Measurements from ENCODE around the gene STX1A.
"Not testable (repeated sequence)": the region's sequence is repeated elsewhere in the genome, so short reads cannot be mapped to it uniquely, and the experiment has no call there.

The STX1A gene

GRCh38 chr7:73680501-73680900 is 39.0 kb downstream of the STX1A start:
- DNase-seq: no peak

- DNase-seq: no peak
These were observed 39.8 kb downstream of the STX1A start for GRCh38 chr7:73679709-73680108.

GRCh38 chr7:73678862-73679261 is 40.6 kb downstream of the STX1A start:
- DNase-seq: no peak

DNA sequence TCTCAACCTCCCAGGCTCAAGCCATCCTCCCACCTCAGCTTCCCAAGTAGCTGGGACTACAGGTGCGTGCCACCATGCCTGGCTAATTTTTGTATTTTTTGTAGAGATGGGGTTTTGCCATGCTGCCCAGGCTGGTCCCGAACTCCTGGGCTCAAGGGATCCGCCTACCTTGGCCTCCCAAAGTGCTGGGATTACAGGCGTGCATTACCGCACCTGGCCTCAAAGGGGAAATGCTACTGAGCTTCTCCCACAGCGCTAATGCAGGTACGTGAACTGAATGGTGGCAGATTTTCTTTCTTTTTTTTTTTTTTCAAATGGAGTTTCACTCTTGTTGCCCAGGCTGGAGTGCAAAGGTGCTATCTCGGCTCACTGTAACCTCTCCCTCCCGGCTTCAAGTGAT is 43.4 kb downstream of the STX1A start:
- DNase-seq: not testable (repeated sequence)

DNA sequence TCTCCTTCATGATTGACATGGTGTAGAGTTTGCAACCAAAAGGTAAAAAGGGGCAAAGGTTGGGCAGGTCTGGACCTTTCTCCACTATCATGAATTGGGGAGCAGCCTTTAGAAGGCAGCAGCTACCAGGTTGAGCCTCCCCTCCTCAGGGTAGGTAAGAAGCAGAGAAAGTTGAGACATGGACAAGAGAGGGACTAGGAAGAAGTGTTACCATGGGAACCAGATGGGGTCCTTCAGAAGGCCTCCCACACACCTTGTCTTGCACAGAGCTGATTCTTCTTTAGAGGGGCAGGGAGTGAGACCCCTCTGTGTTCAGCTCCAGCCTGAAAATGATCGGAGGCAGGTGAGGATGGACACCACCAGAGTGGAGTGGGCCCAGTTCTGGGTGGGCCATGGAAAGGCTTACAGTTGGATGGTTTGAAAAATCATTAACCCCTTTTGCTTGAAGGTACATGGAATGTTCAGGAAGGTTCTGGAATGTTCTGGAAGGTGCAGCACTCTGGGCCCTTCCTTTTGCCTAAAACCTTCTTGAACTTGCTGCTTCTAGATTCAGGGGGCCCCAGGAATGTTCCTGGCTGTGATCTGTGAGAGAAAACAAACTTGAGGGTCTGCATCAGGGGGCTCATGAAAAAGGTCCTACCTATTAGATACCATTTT is 44.9 kb downstream of the STX1A start:
- no peak for DNase-seq

DNA sequence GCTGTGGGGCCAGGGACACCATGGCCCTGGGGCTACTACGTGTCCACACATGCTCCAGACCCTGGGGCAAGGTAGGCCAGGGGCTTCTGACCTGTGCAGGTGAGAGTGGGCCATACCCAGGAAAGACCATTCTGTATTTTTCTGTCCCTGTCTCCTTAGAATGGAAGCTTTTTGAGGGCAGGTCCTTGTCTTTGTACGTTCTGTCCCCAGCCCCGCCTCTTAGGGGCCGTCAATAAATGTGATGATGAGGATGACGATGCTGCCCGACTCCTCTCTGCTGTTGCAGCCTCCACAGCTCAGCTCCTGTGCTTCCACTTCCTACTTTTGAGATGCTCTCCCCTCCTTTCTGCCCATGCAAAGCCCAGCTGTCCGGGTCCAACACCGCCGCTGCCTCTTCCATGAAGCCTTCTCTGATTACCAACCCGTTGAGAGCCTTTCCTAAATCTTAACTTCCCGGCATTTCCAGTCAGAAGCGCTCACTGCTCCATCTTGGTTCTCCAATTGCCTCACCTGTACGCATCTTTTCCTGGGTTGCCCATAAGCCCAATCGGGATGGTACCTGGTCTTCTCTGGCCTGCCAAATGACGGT is 47.5 kb downstream of the STX1A start:
- no peak for DNase-seq

GRCh38 chr7:73671322-73671661 is 48.2 kb downstream of the STX1A start:
- DNase-seq: no peak

DNA sequence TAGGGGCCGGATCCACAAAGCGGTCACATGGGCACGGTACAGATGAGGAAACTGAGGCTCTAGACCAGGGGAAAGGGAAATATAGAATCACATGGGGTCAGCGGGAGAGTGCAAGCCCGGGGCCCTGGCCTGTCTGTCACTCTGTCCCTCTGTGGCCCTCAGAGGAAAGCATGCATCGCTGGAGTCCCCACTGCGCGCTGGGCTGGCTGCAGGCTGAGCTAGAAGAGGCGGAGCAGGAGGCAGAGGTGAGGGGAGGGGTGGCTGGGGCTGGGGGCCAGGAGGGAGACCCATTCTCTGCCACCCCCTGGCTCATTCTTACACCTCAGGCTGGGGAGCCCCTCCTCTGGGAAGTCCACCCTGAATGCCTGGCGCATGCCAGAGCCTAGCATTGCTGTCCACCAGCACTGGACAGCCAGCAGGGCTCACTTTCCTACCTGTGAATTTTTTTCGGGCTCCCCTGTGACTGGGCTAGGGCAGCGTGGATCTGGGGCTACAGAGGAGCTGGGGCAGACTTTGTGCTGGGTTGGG is 49.5 kb downstream of the STX1A start:
- no peak for DNase-seq

- no peak for DNase-seq
These were observed 50.2 kb downstream of the STX1A start for GRCh38 chr7:73669288-73669701.

DNA sequence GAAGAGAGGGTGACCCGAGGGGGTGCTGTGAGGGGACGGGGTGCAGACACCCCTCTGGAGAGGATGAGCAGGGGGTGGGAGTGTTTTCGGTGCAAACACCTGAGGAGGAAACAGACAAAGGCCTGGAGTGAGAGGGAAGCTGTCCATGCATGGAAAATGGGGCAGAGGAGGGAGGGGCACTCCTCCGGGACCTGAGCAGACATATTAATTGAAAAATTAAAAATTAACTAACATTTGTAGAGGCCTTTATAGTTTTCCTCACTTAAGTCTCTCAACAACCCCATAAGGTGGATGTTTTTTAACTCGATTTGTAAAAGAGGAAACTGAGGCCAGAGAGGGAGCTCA is 50.6 kb downstream of the STX1A start:
- no peak for DNase-seq

GRCh38 chr7:73668103-73668885 is 51.2 kb downstream of the STX1A start:
- peak; percentile 87 for DNase-seq

- DNase-seq: peak; percentile 89
These were observed 51.9 kb downstream of the STX1A start, which contains the start of gene VPS37D for GRCh38 chr7:73667344-73668102. Gene VPS37D (plus strand): TSS chr7:73667831. CDS start chr7:73667959, 128 bp downstream.

DNA sequence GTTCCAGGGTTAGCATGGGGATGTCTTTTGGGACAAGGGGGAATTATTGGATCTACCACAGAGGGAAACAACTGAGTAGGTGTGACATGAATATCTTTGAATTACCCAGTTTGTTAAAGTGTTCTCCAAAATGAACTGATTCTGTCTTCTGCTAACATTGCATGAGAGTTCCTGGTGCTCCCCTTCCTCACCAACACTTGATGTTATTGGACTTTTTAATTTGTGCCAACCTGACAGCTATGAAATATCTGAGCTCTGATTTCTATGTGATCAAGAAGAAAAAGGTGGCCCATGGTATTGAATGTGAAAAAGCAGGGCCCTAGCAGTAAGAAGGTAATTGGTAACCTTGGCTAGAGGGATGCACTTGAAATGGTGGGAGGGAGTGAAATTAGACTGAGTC is 56.4 kb downstream of the STX1A start:
- no peak for DNase-seq

GRCh38 chr7:73660594-73660993 is 58.9 kb downstream of the STX1A start:
- DNase-seq: not testable (repeated sequence)

DNA sequence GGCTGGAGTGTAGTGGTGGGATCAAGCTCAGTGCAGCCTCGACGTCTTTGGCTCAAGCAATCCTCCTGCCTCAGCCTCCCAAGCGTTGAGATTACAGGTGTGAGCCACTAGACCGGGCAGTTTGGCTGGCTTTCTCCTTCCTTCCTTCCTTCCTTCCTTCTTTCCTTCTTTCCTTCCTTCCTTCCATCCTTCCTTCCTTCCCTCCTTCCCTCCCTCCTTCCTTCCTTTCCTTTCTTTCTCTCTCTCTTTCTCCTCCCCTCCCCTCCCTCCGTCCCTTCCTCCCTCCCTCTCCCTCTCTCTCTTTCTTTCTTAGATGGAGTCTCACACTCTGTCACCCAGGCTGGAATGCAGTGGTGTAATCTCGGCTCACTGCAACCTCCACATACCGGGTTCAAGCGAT is 59.5 kb downstream of the STX1A start:
- DNase-seq: no peak

DNA sequence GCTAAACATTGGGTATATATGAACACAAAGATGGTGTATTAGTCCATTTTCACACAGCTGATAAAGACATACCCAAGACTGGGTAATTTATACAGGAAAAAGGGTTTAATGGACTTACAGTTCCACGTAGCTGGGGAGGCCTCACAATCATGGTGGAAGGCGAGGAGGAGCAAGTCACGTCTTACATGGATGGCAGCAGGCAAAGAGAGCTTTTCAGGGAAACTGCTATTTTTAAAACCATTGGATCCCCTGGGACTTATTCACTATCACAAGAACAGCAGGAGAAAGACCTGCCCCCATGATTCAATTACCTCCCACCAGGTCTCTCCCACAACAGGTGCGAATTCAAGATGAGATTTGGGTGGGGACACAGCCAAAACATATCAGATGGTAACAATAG is 64.2 kb downstream of the STX1A start:
- not testable (repeated sequence) for DNase-seq

DNA sequence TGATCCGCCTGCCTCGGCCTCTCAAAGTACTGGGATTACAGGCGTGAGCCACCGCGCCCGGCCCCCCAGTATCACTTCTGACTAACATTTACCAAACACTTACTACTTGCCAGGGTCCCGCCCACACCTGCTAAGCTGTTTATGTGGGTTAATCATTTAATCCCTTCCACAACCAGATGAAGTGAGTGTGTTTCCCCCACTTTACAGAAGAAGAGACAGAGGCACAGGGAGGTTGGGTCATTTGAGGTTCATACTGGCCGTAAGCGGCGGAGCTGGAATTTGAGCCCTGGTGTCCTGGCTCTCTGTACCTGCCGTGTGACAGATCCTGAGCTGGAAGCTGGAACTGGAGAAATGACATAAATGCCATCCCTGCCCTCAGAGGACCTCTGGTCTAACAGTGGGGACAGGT is 66.9 kb downstream of the STX1A start:
- DNase-seq: peak; percentile 89

DNA sequence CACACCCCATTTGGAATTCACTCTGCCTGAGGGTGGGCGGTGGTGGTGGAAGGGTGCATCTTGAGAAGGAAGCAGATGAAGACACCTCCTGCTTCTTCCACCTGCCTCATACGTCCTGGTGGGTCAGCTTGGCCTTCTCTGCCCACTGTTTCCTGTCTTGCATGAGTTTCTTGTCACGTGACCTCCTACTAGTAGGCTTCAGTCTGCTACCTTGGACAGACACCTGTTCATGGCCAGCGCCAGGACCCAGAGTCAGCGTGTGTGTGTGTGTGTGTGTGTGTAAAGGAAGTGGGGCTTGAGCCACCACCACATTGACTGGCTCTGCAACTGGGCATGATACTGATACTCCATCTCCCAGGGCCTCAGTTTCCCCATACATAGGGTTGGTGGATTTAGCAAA is 68.9 kb downstream of the STX1A start:
- DNase-seq: no peak

- no peak for DNase-seq
These were observed 69.9 kb downstream of the STX1A start for GRCh38 chr7:73649576-73649975.

All from NCI-H82 (cell line).